Skin of body (tissue), 2 donors: ENCODE results near the gene ZDHHC17. TPM values are rescaled to one million over a fixed set of nuclear protein-coding genes. Genes with fewer than 3 reads are reported as not detected.

ENCODE experiments used
- DNase-seq: peaks from one replicate; lab custom pipeline; 2025; lab: John Stamatoyannopoulos, UW
- total RNA-seq: library from RNA; depleted of rRNA; stranded (reverse); fragments of >200 nt; gene quantifications from one replicate; pipeline ENCODE4 v1.2.3, GENCODE V29; 2014

ZDHHC17 gene
- total RNA-seq, 1 donor from 2014 or later: 96.4 TPM

GRCh38 chr12:76878099-76878898, 114.4 kb downstream of the ZDHHC17 start:
- DNase-seq: no peak

GRCh38 chr12:76878899-76879709, 115.2 kb downstream of the ZDHHC17 start, which contains the start of gene CSRP2:
TSS of gene CSRP2 (minus strand) at chr12:76879019. CDS start at chr12:76866260, 12,759 bp downstream.
- DNase-seq: peak; percentile 76

DNA sequence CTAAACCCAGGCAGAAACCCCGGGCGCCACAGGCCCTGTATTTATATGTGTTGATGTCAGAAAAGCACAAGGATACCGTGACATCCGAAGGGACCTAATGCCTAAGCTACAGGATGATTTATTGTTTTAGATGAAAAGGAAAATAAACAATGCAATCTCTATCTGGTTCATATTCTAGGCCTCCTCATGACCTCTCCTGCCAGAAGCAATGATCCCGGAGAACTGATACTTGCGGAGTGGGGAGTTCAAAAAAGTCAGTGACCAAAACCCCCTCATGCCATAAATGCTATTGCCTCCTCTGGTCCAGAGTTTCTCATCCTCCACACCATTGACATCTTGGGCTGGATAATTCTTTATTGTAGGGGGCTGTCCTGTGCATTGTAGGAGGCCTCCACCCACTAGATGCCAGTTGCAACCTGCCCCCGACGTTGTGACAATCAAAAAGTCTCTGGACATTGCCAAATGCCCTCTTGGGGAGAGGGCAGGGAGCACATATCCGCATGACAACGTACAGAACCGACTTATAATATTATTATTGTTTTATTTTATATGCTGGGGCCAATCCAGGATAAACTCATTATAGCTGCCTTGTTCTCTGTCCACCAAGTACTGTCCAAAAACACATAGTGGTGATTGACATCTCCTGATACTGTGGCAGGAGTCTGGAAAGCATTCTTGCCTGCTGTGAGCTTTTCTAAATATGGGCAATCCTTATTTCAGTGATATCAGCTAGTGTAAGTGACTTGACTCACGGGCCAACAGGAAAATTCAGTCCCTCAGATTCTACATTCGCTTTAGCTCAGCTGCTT, 116.0 kb downstream of the ZDHHC17 start:
- no peak for DNase-seq

DNA sequence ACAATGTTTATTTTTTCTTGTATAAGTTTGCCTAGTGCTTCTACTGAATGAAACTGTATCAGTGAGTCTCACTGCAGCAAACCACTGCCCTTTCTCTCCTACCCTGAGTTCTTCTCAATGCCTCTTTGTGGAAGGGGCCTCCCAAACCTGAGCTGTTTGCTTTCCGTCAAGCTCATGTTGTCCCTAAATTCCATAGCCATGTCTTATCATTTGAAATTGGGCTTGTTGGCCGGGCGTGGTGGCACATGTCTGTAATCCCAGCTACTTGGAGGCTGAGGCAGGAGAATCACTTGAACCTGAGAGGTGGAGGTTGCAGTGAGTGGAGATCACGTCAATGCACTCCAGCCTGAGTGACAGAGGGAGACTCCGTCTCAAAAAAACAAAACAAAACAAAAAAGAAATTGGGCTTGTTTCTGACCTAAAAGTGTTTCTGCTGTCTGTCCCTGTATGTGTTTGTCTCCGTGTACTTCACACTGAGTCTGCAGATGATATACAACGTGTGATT, 116.7 kb downstream of the ZDHHC17 start:
- DNase-seq: no peak

DNA sequence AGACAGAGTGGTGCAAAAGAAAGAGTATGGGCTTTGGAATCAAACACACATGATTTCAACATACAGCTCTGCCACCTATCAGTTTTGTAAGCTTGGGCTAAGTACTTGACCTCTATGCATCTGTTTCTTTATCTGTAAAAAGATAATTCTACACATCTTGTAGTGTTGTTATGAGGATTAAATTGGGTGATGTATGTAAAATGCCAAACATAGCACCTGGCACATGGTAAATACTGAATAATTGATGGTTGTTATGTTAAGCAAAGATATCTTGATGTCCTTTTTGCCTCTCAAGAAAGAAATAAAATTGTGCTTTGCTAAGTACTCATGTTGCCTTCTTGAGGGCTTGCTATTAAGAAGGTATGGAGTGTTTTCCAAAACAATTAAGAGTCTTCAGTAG, 117.2 kb downstream of the ZDHHC17 start:
- no peak for DNase-seq

- DNase-seq: no peak
These were observed 118.5 kb downstream of the ZDHHC17 start for GRCh38 chr12:76882367-76882766.

- no peak for DNase-seq
These were observed 119.2 kb downstream of the ZDHHC17 start for GRCh38 chr12:76883151-76883550.

GRCh38 chr12:76883811-76884210, 119.9 kb downstream of the ZDHHC17 start:
- DNase-seq: no peak

- DNase-seq: no peak
These were observed 124.9 kb downstream of the ZDHHC17 start for GRCh38 chr12:76888775-76889174.

DNA sequence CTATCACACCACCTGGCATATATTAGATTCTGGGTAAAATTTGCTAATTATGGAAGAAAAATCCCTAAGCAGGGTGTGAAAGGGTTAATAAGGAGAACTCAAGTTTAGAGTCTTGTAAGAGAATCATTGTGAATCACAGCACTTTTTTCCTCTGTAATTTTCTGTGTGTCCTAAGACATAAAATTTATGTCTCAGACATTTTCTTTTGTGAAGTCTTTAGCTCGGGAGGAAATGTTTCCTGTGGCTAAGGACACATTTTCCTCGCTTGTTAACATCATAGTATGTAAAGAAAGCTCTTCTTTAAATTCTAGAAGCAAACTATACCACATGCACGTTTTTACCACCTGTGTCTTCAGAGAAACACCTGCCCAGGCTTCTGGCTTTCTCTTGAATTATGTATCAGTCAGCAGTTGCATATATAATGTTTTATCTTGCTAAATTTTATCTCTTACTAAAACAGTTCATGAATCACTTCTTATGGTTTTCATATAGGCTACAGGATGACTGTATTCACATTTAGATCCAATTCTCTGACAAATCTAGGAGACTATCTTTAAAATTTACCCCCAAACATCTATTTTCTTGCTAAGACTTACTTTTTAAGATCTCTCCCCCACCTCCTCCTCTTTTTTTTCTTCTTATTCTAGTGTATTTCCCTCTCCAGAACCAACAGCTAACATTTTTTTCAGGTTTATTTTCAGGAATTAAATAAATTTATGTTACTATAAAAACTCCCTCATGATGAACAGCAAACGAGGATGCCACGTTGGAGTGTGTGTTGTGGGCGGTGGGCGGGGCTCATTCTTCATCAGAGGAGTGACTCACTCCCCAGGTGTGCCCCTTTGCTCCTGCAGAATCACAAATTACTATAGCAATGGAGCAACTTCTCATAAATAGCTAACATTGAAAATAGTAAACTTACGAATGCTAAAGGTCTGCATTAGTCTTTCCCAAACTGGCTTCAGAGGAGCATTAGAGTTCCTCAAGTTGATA, 126.5 kb downstream of the ZDHHC17 start:
- no peak for DNase-seq

GRCh38 chr12:76891609-76892008, 127.7 kb downstream of the ZDHHC17 start:
- DNase-seq: no peak

GRCh38 chr12:76895796-76896195, 131.9 kb downstream of the ZDHHC17 start:
- no peak for DNase-seq

DNA sequence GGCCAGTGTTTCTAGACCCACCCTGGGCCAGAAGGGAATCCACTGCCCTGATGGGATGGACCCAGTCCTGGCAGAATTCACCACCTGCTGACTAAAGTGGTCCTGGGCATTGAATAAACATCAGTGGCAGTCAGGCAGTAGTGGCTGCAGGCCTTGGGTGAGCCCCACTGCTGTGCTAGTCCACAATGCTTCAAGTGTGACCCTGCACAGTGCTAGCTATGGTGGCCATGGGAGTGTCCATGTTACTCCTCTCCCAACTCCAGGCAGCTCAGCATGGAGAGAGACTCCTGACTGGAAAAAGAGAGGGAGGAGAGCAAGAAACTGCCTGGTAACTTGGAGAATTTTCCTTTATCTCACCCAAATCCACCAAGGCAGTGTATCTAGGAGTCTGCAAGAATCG, 132.4 kb downstream of the ZDHHC17 start:
- no peak for DNase-seq

DNA sequence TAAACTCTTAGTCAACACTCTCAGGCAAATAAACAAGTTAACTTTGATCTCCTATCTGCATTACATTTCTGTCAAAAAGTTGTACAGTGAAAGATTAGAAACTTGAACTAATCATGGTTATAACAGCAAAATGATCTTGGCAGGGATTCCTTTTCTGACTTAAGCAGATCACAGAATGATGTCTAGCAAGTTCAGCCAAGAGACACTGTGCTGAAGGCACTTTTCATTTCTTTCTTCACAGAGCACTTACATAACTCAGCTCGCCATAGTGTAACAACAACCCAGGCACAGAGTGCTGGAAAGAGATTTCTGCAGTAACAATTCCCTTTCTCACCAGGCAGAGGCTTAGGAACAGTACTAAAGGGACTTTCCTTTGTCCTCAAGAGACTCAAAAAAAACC, 134.5 kb downstream of the ZDHHC17 start:
- peak; percentile 69 for DNase-seq

DNA sequence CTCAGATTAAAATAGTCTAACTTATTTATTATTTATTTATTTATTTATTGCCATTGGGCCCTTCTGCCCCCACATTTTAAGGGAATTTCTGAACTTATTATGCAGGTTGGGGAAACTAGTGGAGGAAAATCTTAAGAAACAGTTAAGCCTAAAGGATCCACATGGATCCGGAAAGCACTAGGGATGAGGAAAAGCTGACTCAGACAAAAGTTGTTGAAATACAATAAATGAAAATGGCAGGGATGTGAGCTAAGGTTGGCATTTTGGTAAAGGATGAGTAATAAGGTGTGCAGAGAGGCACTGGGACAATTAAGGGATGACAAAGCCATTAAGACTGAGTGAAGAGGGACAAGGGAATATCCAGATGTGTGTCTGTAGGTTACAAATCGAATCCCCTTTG, 135.6 kb downstream of the ZDHHC17 start:
- no peak for DNase-seq

- no peak for DNase-seq
These were observed 137.9 kb downstream of the ZDHHC17 start for GRCh38 chr12:76901628-76902380.
